Measurements from ENCODE around the gene EPN3. TPM values are rescaled to one million over a fixed set of nuclear protein-coding genes. Genes with fewer than 3 reads are reported as not detected.

The EPN3 gene
- polyA plus RNA-seq, 1 of the 3 experiments (the other 2 are of a cell fraction), result 0.05 TPM

- TF ChIP-seq REST (IDR thresholded peaks at IDR 0.05; ENCODE audit: low read depth, low read length) (no peak), GATA2 (CRISPR knock-in tag; IDR thresholded peaks at IDR 0.05) (no peak), IRF3 (IDR thresholded peaks at IDR 0.05; ENCODE audit: low read depth, low read length) (no peak), CTCF (IDR thresholded peaks at IDR 0.05) (no peak)
Observed at GRCh38 chr17:50499721-50500120, 32.8 kb upstream of the EPN3 start (continued).

- no peaks in the 10 kb centered on the region for H3K4me1 ChIP-seq (ENCODE audit: control insufficient read depth in 1 of 2, insufficient read depth in 2 of 2, low read depth in 1 of 2, low read length in 1 of 2)
- POLR2A ChIA-PET, result no interaction called here
- H4K20me1 ChIP-seq (ENCODE audit: insufficient read depth), result no peaks in the 10 kb centered on the region
- CTCF ChIA-PET, result interaction anchor here (0.6 to 13.3 kb wide), 34 partner anchors 9 to 481 kb away, joined by 3 to 183 read pairs (median 4); partner anchors contain the start of genes RSAD1 and SPATA20
- TF ChIP-seq CHD2 (IDR thresholded peaks at IDR 0.05; ENCODE audit: low read length, partially characterized antibody) (no peak), NRF1 (IDR thresholded peaks at IDR 0.05; ENCODE audit: low read depth, low read length) (no peak), FOXM1 (IDR thresholded peaks at IDR 0.05; ENCODE audit: low read depth) (no peak), RAD21 (IDR thresholded peaks at IDR 0.05; ENCODE audit: low read length) (peak; percentile 53), MEF2A (IDR thresholded peaks at IDR 0.05; ENCODE audit: borderline replicate concordance, low read depth) (no peak), RXRA (IDR thresholded peaks at IDR 0.05; ENCODE audit: borderline replicate concordance, low read depth) (no peak), CTCF (IDR thresholded peaks at IDR 0.05) (peak; percentile 69)
- WGBS (ENCODE audit: low lambda C conversion rate), result 31% methylated on average over 5 of the region's 5 CpGs
- no peaks in the 10 kb centered on the region for H3K9me3 ChIP-seq
- H3K4me3 ChIP-seq (ENCODE audit: low read depth in 2 of 2, low read length in 1 of 2), result no peak overlapping the region
- H3K36me3 ChIP-seq (replicated peaks in 1 of 2; ENCODE audit: control insufficient read depth in 1 of 2, insufficient read depth in 2 of 2, low read length in 1 of 2), result no peaks in the 10 kb centered on the region
- H3K9me2 ChIP-seq, result no peaks in the 10 kb centered on the region
- H3K4me2 ChIP-seq, result no peak overlapping the region
- H3K27ac ChIP-seq (ENCODE audit: low read depth in 2 of 2, low read length in 1 of 2), result no peak overlapping the region
- peak; percentile 55 for DNase-seq
- no peak overlapping the region for H3K9ac ChIP-seq
- no peak overlapping the region for H2AFZ ChIP-seq (ENCODE audit: low read depth)
- no peaks in the 10 kb centered on the region for H3K27me3 ChIP-seq (ENCODE audit: insufficient read depth)
- peaks cover 10% of the 10 kb centered on the region for H3F3A ChIP-seq (replicated peaks; ENCODE audit: insufficient read depth)
- no peaks in the 10 kb centered on the region for H3K79me2 ChIP-seq (ENCODE audit: insufficient read depth)
Observed at GRCh38 chr17:50501054-50501453, 31.5 kb upstream of the EPN3 start.
